Activated CD8-positive, alpha-beta memory T cell treated with anti-CD3 and anti-CD28 coated beads for 24 hours (primary cell): ENCODE measurements around the gene FASLG.

Source experiments
- DNase-seq: peaks from one replicate; pipeline ENCODE4 v3.0.0-alpha.2; 2020

FASLG gene

DNA sequence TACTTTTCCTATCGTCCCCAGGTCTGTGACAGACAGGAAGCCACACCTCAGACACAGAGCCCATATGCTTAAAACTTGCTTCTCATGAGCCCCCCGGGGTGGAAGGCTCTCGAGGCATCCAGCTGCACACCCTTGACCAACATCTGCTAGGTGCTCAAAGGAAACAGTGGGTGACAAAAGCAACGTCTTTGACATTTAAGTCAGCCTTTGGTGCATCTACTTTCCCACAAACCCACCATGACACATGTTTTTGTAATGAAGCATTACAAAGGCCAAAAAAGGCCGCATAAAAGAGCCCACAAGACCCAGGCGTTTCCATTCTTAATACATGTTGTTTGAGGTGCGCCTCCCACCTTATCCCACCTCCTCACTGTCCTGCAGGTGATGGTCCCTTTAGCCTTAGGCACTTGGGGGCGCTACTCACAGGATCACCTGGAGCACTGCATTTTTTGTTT is 11.8 kb upstream of the FASLG start:
- peak; percentile 81 for DNase-seq

- DNase-seq, result no peak
Measured at GRCh38 chr1:172647987-172648386, 10.9 kb upstream of the FASLG start.

DNA sequence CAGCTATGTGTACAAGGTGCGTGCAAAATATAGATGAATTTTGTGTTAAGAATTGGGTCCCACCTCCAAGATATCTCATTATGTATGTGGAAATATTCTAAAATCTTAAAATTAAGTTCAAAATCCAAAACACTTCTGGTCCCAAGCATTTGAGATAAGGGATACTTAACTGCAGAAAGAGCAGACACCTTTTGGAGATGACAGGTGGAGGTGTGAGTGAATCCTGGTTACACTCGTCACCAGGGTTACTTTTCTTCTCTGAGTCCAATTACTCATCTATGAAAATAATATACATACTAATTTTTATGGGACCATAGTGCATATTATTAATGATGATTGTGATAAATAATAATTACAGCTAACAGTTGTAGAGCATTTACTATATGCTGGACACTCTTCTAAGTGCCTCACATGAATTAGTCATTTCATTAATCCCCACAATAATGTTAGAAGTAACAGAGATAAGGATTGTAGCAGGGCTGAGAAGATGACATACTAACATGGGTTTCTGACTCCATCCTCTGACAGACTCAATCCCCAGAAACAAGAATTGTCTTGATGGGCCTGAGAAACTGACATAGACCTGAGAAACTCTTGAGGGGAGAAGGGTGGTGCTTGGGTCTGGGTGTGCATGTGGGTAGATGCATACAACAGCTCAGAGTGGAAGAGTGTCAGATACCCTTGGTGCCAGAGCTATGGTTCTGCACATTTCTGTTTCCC is 8.3 kb upstream of the FASLG start:
- no peak for DNase-seq

DNA sequence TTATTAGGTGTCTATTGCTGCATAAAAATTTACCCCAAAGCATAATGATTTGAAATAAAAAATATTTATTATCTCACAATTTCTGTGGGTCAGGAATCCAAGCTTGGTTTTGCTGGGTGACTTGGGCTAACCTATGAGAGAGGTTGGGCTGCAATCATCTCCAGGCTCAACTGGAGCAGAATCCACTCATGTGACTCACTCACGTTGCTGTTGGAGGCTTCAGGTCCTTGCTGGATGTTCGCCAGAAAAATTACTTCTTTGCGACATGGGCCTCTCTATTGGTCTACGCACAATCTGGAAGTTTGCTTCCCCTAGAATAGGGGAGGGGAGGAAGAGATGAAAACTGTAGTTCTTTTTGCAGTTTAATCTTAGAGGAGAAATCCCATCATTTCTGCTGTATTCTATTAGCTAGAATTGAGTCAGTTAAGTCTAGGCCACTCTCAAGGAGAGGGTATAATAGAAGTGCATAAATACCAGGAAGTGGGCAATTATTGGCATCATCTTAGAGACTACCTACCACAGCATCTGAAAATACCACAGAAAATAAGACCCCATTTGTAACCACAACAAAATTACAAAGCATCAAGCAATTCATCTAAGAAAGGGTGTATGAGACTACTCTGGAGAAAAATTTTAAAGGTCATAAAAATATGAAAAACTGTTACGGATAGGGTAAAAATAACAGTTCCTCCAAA is 5.7 kb upstream of the FASLG start:
- peak; percentile 30 for DNase-seq

- DNase-seq, result peak; percentile 55
Measured at GRCh38 chr1:172654535-172654934, 4.4 kb upstream of the FASLG start.

- no peak for DNase-seq
Measured at GRCh38 chr1:172656576-172656975, 2.3 kb upstream of the FASLG start.

GRCh38 chr1:172657586-172657985 is 1.3 kb upstream of the FASLG start:
- peak; percentile 51 for DNase-seq

- no peak for DNase-seq
Measured at GRCh38 chr1:172661107-172661506, 2.2 kb downstream of the FASLG start.

DNA sequence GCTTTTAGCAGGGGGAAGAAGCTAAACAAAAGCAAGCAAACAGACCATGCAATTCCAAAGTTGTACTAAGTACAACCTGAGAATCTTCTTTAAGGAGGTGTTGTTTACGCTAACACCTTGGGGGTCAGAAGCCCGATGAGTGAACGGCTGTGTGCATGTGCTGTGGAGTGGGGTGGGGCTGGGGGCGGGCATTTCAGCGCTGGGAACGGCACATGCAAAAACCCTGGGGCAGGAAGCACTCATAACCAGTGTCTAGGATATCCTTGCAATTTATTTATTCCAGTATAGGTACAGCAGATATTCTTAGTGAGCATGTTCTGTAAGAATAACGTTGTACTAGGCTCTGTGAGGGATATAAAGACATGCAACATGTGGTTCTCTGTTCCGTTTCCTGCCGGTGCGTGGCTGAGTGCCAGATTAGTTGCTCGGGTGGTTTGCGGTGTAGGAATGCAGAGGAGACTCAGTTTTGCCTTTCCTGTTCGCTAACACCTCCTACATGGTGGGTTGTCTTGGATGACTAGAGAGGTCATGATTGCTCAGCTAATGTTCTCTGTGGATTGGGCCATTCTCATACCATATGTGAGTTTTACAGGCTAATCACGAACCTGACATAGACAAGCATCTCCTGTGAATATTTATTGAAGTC is 3.7 kb downstream of the FASLG start:
- peak; percentile 92 for DNase-seq

DNA sequence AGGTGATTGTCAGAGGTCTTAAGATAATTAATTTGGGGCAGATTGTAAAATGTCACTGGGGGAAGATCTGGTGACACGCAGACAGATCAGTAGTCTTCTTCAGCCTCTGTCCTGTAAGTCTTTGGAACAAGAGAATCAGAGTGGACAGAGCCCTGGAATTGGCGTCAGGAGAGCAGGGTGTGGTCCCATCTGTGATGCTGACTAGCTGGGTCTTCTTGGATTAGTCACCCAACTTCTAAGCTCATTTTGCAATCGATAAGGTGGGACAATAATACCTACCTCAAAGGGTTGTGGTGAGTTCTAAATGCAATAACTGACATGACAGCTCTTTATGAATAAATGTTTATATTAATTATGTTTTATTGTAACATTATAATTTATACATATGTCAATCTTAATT is 4.8 kb downstream of the FASLG start:
- DNase-seq, result no peak

DNA sequence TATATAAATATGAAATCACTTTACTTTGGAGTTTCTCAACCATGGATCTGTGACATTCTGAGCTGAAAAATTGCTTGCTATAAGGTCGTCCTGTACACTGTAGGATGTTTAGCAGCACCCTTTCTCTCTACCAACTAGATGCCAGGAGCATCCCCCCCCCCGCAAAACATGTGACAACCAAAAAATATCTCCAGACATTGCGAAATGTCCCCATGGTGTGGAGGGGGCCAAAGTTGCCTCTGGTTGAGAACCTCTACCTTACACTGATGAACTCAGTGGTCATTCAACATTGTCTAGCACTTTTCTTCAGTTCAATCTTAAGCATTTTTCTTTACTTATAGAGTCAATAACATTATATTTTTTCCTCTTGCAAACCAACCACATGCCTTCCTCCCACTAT is 9.2 kb downstream of the FASLG start:
- DNase-seq, result no peak

GRCh38 chr1:172669011-172669410 is 10.1 kb downstream of the FASLG start:
- DNase-seq, result no peak

GRCh38 chr1:172670316-172670715 is 11.4 kb downstream of the FASLG start:
- DNase-seq, result no peak

DNA sequence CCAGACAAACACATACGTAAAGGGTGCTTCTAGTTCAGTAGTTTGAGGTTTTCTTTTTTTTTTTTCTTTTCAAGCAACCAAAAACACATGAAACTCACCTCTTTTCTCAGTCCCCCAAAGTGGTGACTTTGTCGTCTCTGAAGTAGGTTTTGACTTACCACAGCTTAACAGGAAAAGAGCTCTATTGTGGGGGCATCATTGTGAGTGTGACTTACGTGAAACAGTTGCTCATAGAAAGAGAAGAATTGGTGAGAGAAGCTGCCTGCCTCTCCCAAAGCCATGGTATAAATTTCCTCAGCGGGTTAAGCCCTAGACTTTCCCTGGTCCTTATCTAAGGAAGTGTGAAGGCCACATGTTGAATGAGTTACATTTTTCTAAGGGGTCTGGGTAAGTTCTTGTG is 11.9 kb downstream of the FASLG start:
- DNase-seq, result no peak

DNA sequence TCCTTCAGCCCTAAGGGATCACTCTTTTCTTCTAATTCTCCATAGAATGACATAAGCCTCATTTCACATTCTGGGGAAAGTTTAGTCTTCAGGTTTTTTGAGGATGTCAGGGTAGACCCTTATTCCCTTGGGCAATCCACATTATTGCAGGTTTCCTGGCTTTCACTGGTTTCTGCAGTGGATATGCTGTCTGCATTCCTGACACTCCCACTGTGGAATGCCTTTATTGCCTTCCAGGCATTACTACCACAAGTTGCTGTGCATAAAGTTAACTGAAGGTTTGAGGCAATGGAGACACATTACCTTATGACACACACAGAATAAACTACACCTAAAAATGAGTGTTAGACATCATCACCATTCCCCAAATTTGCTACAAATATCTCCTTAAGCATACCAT is 12.7 kb downstream of the FASLG start:
- DNase-seq, result no peak

- no peak for DNase-seq
Measured at GRCh38 chr1:172672720-172673119, 13.8 kb downstream of the FASLG start.

GRCh38 chr1:172673761-172674160 is 14.9 kb downstream of the FASLG start:
- DNase-seq, result no peak

GRCh38 chr1:172674831-172675613 is 16.1 kb downstream of the FASLG start:
- no peak for DNase-seq

DNA sequence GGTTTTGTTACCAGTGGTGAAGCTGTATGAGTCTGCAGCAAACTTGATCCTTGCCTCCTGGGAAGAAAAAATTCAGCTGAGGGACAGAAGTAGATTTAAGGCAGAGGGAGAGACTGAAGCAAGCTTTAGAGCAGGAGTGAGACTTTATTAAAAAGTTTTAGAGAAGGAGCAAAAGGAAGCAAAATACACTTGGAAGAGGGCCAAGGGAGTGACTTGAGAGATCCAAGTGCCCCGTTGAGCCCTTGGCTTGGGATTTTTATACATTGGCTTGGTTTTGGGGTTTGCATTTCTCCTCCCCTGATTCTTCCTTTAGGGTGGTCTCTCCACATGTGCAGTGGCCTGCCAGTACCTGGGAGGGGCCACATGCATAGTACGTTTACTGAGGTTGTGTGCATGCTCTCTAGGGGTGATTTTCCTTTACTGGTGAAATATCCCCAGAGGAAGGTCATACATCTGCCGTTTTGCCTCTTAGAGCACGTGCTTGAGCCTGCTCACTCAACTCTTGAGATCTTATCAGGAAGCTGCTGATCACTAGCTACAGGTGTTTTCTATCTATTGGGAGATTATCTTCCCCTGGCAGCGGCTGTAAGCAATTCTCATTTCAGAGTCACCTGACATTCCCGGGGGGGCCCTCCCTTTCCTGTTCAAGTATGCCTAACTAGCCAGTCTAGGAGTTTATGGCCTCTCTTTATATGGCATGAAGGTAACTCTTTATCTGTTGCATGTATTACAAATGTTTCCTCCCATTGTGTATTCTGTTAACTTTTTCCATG is 20.3 kb downstream of the FASLG start:
- no peak for DNase-seq

GRCh38 chr1:172680244-172680643 is 21.3 kb downstream of the FASLG start:
- no peak for DNase-seq

DNA sequence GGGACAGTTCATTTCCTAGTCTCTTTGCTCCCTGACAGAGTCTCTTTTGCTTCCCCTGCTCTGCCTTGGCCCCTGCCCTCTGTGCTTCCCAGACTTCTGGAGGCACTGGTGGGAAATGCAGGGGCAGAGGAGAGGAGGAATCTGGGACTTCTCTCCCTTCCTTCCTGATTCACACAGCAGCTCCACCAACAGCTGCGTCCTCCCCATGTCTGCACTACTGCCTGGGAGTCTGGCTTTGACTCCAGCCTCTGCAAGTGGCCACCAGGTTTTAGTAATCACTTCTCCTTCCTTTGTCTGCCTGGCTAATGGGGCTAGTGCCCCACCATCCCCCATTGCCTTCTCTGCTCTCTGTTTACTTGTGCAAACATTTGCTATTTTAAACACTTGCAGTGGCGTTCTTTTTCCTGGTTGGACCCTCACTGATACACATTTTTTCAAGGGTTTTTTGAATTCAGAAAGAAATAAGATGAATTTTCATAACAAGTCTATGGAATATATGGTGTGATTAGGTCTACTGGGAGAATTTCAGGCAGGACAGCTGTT is 21.9 kb downstream of the FASLG start:
- DNase-seq, result no peak

DNA sequence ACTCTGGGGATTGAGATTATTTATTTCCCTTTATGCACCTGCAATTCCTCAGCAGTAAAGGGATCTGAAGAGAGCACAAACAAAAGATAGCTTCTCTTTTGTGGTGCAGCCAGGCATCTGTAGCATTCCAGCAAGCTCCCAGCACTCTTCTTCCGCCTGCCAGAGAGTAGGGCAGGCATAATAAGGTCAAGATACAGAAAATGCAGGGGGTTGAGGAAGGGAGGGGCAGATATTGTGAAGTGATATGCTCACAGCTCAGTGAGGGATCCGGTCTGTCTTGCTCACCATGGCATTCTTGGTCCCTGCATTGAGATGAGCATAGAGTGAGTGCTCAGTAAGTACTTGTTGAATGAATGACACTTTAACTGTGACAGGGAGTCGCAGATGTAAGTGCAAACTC is 23.9 kb downstream of the FASLG start:
- no peak for DNase-seq
